ENCODE results near the gene RIMBP2.

DNA sequence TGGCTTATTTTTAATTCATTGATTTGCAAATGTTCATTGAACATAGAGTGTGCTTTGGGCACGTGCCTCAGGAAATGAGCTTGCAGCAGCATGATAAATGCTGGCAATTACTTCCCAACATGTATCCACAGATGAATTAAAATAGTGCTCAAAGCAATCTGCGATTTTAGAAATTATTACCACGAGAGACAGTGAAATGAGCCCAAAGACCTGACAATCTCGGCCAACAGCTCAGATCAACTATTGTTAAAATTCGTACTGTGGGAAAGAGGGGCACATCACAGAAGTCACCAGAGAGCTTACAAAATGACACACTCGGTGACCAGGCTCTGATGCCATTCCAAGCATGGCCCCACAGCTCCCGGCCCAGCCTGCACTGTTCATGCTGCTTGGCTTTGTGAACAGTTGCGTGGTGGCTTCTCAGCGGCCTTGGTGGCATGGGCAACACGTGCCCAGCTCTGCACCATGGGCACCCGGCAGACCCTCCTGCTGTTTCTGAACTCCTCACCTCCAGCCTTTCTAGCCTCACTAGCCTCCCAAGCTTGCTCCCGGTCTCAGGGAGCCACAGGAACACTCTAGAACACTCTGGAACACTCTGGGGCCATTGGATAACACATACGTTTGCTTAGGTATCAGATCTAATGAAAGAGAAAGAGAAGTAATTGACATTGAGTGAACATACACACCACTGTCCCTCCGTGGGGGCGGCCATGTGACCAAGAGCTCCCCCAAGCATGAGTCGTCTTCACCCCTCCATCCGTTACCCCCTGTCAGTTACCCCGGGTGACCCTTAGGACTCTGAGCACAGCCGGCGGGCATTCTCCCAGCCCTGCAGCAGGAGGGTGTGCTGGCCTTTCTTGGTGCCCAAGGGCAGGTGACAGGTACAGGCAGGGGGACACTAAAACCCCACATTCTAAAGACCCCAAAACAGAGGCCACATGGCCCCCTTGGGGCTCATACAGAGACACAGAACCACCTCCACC, 28.0 kb downstream of the RIMBP2 start:
- no peak for TF ChIP-seq EZH2 (IDR thresholded peaks at IDR 0.05)
- TF ChIP-seq, protein P1, sequence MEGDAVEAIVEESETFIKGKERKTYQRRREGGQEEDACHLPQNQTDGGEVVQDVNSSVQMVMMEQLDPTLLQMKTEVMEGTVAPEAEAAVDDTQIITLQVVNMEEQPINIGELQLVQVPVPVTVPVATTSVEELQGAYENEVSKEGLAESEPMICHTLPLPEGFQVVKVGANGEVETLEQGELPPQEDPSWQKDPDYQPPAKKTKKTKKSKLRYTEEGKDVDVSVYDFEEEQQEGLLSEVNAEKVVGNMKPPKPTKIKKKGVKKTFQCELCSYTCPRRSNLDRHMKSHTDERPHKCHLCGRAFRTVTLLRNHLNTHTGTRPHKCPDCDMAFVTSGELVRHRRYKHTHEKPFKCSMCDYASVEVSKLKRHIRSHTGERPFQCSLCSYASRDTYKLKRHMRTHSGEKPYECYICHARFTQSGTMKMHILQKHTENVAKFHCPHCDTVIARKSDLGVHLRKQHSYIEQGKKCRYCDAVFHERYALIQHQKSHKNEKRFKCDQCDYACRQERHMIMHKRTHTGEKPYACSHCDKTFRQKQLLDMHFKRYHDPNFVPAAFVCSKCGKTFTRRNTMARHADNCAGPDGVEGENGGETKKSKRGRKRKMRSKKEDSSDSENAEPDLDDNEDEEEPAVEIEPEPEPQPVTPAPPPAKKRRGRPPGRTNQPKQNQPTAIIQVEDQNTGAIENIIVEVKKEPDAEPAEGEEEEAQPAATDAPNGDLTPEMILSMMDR (IDR thresholded peaks at IDR 0.05): no peak
- no peak for TF ChIP-seq EZH2phosphoT487 (IDR thresholded peaks at IDR 0.05)
